Measurements from ENCODE around the gene AQP1.

DNA sequence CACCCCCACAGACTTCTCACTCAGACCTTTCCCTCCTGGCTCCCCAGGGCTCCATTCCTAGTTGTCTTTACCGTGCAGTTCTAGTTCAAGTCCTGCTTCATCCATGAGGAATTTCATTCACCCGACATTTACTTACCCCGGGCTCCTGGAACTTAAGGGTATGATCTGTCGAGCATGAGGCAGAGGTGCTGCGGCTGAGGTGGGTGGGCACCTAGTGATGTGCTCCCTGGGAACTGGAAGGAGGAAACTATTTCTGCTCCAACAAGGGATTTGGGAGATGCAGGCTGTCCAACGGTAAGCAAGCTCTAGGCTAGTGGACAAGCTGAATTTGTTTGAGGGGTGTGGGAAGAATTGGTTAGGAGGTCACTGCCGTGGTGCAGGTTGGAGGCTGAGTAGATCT, 30.2 kb upstream of the AQP1 start:
- TF ChIP-seq ZBTB7A (IDR thresholded peaks at IDR 0.05; ENCODE audit: low read depth), result no peak
- TF ChIP-seq MAX (IDR thresholded peaks at IDR 0.05), result no peak
- TF ChIP-seq EP300 (IDR thresholded peaks at IDR 0.05; ENCODE audit: borderline replicate concordance), result no peak
- TF ChIP-seq CEBPB (IDR thresholded peaks at IDR 0.05), result no peak
- TF ChIP-seq TCF12 (IDR thresholded peaks at IDR 0.05; ENCODE audit: low read depth), result no peak
- TF ChIP-seq CREB1 (IDR thresholded peaks at IDR 0.05; ENCODE audit: low read depth), result no peak
- TF ChIP-seq YY1 (IDR thresholded peaks at IDR 0.05; ENCODE audit: low read depth), result no peak
- TF ChIP-seq TEAD4 (IDR thresholded peaks at IDR 0.05), result no peak
- no peak for TF ChIP-seq NFIC (IDR thresholded peaks at IDR 0.05)
- TF ChIP-seq RAD21 (IDR thresholded peaks at IDR 0.05; ENCODE audit: low read depth), result no peak
- TF ChIP-seq TAF1 (IDR thresholded peaks at IDR 0.05; ENCODE audit: low read depth), result no peak
- TF ChIP-seq, protein P1, sequence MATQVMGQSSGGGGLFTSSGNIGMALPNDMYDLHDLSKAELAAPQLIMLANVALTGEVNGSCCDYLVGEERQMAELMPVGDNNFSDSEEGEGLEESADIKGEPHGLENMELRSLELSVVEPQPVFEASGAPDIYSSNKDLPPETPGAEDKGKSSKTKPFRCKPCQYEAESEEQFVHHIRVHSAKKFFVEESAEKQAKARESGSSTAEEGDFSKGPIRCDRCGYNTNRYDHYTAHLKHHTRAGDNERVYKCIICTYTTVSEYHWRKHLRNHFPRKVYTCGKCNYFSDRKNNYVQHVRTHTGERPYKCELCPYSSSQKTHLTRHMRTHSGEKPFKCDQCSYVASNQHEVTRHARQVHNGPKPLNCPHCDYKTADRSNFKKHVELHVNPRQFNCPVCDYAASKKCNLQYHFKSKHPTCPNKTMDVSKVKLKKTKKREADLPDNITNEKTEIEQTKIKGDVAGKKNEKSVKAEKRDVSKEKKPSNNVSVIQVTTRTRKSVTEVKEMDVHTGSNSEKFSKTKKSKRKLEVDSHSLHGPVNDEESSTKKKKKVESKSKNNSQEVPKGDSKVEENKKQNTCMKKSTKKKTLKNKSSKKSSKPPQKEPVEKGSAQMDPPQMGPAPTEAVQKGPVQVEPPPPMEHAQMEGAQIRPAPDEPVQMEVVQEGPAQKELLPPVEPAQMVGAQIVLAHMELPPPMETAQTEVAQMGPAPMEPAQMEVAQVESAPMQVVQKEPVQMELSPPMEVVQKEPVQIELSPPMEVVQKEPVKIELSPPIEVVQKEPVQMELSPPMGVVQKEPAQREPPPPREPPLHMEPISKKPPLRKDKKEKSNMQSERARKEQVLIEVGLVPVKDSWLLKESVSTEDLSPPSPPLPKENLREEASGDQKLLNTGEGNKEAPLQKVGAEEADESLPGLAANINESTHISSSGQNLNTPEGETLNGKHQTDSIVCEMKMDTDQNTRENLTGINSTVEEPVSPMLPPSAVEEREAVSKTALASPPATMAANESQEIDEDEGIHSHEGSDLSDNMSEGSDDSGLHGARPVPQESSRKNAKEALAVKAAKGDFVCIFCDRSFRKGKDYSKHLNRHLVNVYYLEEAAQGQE (IDR thresholded peaks at IDR 0.05; ENCODE audit: low read depth), result no peak
- TF ChIP-seq EGR1 (IDR thresholded peaks at IDR 0.05), result no peak
- no peak for TF ChIP-seq FOXM1 (IDR thresholded peaks at IDR 0.05; ENCODE audit: borderline replicate concordance, low read depth)
